ENCODE measurements around the gene APOOL.
"Not testable (repeated sequence)": the region's sequence is repeated elsewhere in the genome, so short reads cannot be mapped to it uniquely, and the experiment has no call there.

The APOOL gene

GRCh38 chrX:85012098-85012497 is 8.4 kb downstream of the APOOL start:
- DNase-seq (ENCODE audit: low read depth), result no peak
- TF ChIP-seq, protein P1, sequence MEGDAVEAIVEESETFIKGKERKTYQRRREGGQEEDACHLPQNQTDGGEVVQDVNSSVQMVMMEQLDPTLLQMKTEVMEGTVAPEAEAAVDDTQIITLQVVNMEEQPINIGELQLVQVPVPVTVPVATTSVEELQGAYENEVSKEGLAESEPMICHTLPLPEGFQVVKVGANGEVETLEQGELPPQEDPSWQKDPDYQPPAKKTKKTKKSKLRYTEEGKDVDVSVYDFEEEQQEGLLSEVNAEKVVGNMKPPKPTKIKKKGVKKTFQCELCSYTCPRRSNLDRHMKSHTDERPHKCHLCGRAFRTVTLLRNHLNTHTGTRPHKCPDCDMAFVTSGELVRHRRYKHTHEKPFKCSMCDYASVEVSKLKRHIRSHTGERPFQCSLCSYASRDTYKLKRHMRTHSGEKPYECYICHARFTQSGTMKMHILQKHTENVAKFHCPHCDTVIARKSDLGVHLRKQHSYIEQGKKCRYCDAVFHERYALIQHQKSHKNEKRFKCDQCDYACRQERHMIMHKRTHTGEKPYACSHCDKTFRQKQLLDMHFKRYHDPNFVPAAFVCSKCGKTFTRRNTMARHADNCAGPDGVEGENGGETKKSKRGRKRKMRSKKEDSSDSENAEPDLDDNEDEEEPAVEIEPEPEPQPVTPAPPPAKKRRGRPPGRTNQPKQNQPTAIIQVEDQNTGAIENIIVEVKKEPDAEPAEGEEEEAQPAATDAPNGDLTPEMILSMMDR (IDR thresholded peaks at IDR 0.05; ENCODE audit: control insufficient read depth, extremely low read depth, insufficient read depth), result no peak
- H3K4me3 ChIP-seq (ENCODE audit: low read depth, low read length), result no peak overlapping the region

DNA sequence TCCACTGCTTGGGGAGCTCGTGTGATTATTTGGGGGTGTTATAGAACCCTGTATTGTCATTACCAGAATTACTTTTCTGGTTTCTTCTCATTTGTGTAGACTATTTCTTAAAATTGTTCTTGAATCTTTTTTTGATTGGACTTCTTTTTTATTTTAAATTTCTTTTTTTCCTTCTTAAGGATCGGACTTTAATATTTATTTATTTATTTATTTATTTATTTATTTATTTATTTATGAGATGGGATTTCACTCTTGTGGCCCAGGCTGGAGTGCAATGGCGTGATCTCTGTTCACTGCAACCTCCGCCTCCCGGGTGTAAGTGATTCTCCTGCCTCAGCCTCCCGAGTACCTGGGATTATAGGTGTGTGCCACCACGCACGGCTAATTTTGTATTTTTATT is 11.7 kb downstream of the APOOL start:
- not testable (repeated sequence) for DNase-seq (ENCODE audit: low read depth); H3K4me3 ChIP-seq (ENCODE audit: low read depth, low read length)

- TF ChIP-seq, protein P1 (IDR thresholded peaks at IDR 0.05; ENCODE audit: control insufficient read depth, extremely low read depth, insufficient read depth), result no peak
- H3K4me3 ChIP-seq (ENCODE audit: low read depth, low read length), result no peak overlapping the region
- DNase-seq (ENCODE audit: low read depth), result no peak
Measured at GRCh38 chrX:85017721-85018120, 14.0 kb downstream of the APOOL start.

GRCh38 chrX:85018471-85018870 is 14.8 kb downstream of the APOOL start:
- no peak overlapping the region for H3K4me3 ChIP-seq (ENCODE audit: low read depth, low read length)
- no peak for DNase-seq (ENCODE audit: low read depth)
- TF ChIP-seq, protein P1 (IDR thresholded peaks at IDR 0.05; ENCODE audit: control insufficient read depth, extremely low read depth, insufficient read depth), result no peak

DNA sequence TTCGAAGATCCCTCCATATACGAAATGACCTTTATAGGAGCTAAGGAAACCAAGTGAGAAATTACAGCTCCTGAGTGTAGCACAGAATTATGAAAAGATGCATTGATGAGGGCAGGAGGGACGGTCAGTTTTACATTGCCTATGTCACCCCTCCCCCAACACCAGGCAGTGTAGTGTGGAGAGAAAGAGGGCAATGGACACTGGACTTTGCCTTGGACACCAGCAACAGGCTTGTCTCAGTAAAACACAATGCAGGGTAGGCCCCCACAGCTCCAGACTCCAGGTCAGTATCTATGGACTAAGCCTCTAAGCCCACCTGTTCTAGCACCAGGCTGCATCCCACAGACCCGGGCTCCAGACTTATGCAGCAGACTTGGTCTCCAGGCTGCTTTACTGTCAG is 16.5 kb downstream of the APOOL start:
- H3K4me3 ChIP-seq (ENCODE audit: low read depth, low read length), result no peak overlapping the region
- TF ChIP-seq, protein P1 (IDR thresholded peaks at IDR 0.05; ENCODE audit: control insufficient read depth, extremely low read depth, insufficient read depth), result no peak
- no peak for DNase-seq (ENCODE audit: low read depth)

DNA sequence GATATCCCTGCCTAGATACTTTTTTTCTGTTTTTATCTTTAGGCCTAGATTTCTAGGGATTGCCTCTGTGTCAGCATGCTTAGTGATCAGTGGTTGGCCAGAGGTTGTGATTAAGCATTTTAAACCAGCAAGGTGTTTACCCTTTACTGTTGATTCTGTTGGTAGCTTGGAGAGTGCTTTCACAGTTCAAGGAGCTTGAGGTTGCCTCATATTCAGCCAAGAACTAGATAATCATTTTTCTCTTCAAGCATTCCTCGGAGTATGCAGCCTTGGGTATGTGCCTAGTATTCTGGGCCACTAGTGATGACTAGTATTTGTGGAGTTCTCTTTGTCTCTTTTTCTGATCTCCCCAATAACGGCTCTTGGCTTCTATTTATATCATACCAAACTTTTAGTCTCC is 20.4 kb downstream of the APOOL start:
- DNase-seq (ENCODE audit: low read depth), result no peak
- H3K4me3 ChIP-seq (ENCODE audit: low read depth, low read length), result no peak overlapping the region
- TF ChIP-seq, protein P1 (IDR thresholded peaks at IDR 0.05; ENCODE audit: control insufficient read depth, extremely low read depth, insufficient read depth), result no peak

DNA sequence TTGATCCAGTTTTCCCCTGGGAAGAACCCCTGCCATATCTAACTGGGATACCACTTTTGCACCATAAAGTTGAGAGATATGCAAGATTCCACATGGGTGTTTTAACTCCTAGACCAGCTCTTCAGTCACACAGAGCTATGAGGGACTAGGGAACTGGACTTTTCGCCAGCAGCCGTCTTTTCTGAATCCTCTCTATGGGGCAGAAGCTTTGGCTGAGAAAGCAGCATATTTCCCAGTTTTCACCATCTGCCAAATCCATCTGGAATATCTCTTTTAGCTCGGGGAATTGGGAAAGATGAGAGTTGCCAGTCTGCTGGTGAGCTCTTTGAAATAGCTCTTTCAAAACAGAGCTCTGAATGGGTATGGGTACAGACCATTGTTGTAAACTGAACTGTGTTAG is 20.9 kb downstream of the APOOL start:
- no peak overlapping the region for H3K4me3 ChIP-seq (ENCODE audit: low read depth, low read length)
- no peak for DNase-seq (ENCODE audit: low read depth)
- TF ChIP-seq, protein P1 (IDR thresholded peaks at IDR 0.05; ENCODE audit: control insufficient read depth, extremely low read depth, insufficient read depth), result no peak
